Measurements from ENCODE around the gene GXYLT2.

Gene GXYLT2

DNA sequence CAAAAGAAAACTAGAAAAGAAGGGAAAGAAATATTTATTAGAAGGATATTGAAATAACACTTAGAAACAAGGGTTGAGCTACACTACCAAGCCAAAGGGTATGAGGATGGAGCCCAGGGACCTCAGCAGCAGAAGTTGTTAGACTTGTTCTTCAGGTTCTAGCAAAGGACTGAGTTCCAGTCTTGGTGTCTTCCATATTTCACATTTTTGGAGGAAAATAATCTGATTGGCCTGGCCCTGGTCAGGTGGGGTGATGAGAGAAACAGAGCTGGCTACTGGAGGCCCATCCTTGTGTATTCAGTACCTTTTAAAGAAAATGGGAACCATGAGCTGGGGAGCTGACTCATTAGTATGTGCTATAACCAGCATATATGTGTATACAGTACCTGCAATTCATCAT is 137.0 kb downstream of the GXYLT2 start:
- no peak for DNase-seq

DNA sequence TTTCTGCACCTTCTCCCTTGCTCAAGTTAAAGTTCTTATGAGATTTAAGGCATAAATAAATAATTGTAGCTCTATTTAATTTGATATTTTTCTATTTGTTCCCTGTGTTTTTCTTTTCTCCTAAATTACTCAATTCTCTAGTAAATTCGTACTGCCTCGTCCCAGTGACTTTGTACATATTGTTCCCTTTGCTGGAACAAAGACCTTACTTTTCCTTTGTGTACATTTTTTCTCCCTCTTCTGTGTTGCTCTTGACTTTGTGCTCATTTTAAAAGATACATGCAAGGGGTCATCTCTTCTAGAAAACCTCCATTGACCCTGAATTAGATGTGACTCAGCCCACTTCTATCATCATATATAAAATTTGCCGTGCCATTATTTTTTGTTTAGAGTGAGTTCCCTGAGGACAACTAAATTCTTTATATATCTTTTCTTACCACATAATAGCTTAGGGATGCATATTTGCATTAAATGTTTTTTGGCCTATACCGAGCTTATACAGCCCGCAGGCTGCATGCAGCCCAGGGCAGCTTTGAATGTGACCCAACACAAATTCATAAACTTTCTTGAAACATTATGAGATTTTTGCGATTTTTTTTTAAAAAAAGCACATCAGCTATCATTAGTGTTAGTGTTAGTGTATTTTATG is 138.4 kb downstream of the GXYLT2 start:
- DNase-seq, result no peak
